OCI-LY3 (cell line): ENCODE results near the gene RHOJ.

Source experiments
- H2AFZ ChIP-seq: fragments of 200-600, 300-600 bp; shearing (Covaris generic); 2 replicates; pipeline ENCODE4 v1.6.0; 2014; ENCODE audit warnings: antibody characterized with exemption, low read depth, low read length
- H3K27ac ChIP-seq: fragments of 200-600, 300-600 bp; sonication (generic); 2 replicates; pipeline ENCODE4 v1.5.1; 2014; ENCODE audit warnings: mild to moderate bottlenecking, low read length, moderate library complexity, mixed read lengths
- H3K27me3 ChIP-seq: fragments of 200-600, 300-600 bp; sonication (generic); 2 replicates; pipeline ENCODE4 v1.6.1; 2014; ENCODE audit warnings: low read depth, low read length, mixed read lengths
- H3K36me3 ChIP-seq: fragments of 200-600, 300-600 bp; sonication (generic); replicated peaks from 2 replicates; pipeline ENCODE3; 2014; ENCODE audit warnings: low read depth, low read length, mixed read lengths
- H3K4me1 ChIP-seq: fragments of 300-600, 200-600 bp; sonication (generic); 2 replicates; pipeline ENCODE4 v1.6.1; 2014; ENCODE audit warnings: low read length, mixed read lengths
- H3K4me2 ChIP-seq: fragments of 200-600, 300-600 bp; sonication (generic); 2 replicates; pipeline ENCODE4 v1.6.1; 2014; ENCODE audit warnings: low read length, mixed read lengths
- H3K4me3 ChIP-seq: fragments of 300-600, 200-600 bp; sonication (generic); 2 replicates; pipeline ENCODE4 v1.5.1; 2014; ENCODE audit warnings: antibody characterized with exemption, mild to moderate bottlenecking, low read length, moderate library complexity
- H3K79me2 ChIP-seq: fragments of 300-600, 200-600 bp; shearing (Covaris generic); 2 replicates; pipeline ENCODE4 v1.6.1; 2014; ENCODE audit warnings: mild to moderate bottlenecking, low read length, mixed read lengths
- H3K9ac ChIP-seq: fragments of 300-600, 200-600 bp; shearing (Covaris generic); 2 replicates; pipeline ENCODE4 v1.6.0; 2014; ENCODE audit warnings: mild to moderate bottlenecking, low read length, moderate library complexity
- H3K9me3 ChIP-seq: fragments of 200-600, 300-600 bp; shearing (Covaris generic); 2 replicates; pipeline ENCODE4 v1.6.1; 2014; ENCODE audit warnings: low read length, mixed read lengths; ENCODE audit not compliant: insufficient read depth
- H4K20me1 ChIP-seq: fragments of 200-600, 300-600 bp; sonication (generic); 2 replicates; pipeline ENCODE4 v1.6.1; 2016; ENCODE audit warnings: low read length, mixed read lengths; ENCODE audit not compliant: insufficient read depth
- CTCF ChIP-seq: fragments of 200-600, 300-600 bp; sonication (generic); IDR thresholded peaks from 2 replicates; pipeline ENCODE4 v1.5.1; 2014; ENCODE audit warnings: antibody characterized with exemption, low read length, low read depth
- EZH2phosphoT487 ChIP-seq: fragments of 200-600 bp; shearing (Covaris generic); IDR thresholded peaks from 2 replicates; pipeline ENCODE4 v1.6.1; 2018; ENCODE audit warnings: antibody characterized with exemption, mixed run types, low read depth

RHOJ gene

GRCh38 chr14:63257299-63257698, 53.1 kb downstream of the RHOJ start:
- no peaks in the 10 kb centered on the region for H3K79me2 ChIP-seq
- TF ChIP-seq EZH2phosphoT487: no peak
- no peak for TF ChIP-seq CTCF
- no peaks in the 10 kb centered on the region for H3K27me3 ChIP-seq
- no peaks in the 10 kb centered on the region for H3K4me1 ChIP-seq
- no peak overlapping the region for H3K9ac ChIP-seq
- no peaks in the 10 kb centered on the region for H3K36me3 ChIP-seq
- H4K20me1 ChIP-seq: no peaks in the 10 kb centered on the region
- H3K4me3 ChIP-seq: no peak overlapping the region
- no peaks in the 10 kb centered on the region for H3K9me3 ChIP-seq
- no peak overlapping the region for H2AFZ ChIP-seq
- H3K4me2 ChIP-seq: no peak overlapping the region
- H3K27ac ChIP-seq: no peak overlapping the region

- no peak overlapping the region for H3K27ac ChIP-seq
- TF ChIP-seq EZH2phosphoT487 (no peak), CTCF (no peak)
- no peaks in the 10 kb centered on the region for H3K9me3 ChIP-seq
- no peak overlapping the region for H3K9ac ChIP-seq
- H3K4me2 ChIP-seq: no peak overlapping the region
- H3K4me3 ChIP-seq: no peak overlapping the region
- H4K20me1 ChIP-seq: no peaks in the 10 kb centered on the region
- no peak overlapping the region for H2AFZ ChIP-seq
- no peaks in the 10 kb centered on the region for H3K27me3 ChIP-seq
- H3K79me2 ChIP-seq: no peaks in the 10 kb centered on the region
- no peaks in the 10 kb centered on the region for H3K4me1 ChIP-seq
- H3K36me3 ChIP-seq: no peaks in the 10 kb centered on the region
Observed at GRCh38 chr14:63262446-63262845, 58.2 kb downstream of the RHOJ start.

- Histone ChIP-seq H2AFZ (no peak overlapping the region), H3K9ac (no peak overlapping the region), H3K9me3 (no peaks in the 10 kb centered on the region), H3K4me3 (no peak overlapping the region), H3K36me3 (no peaks in the 10 kb centered on the region), H3K27ac (no peak overlapping the region), H3K4me2 (no peak overlapping the region), H4K20me1 (no peaks in the 10 kb centered on the region), H3K4me1 (no peaks in the 10 kb centered on the region), H3K79me2 (no peaks in the 10 kb centered on the region), H3K27me3 (no peaks in the 10 kb centered on the region)
- no peak for TF ChIP-seq CTCF
- TF ChIP-seq EZH2phosphoT487: no peak
Observed at GRCh38 chr14:63266106-63266505, 61.9 kb downstream of the RHOJ start.

- Histone ChIP-seq H3K27ac (no peak overlapping the region), H3K36me3 (no peaks in the 10 kb centered on the region), H4K20me1 (no peaks in the 10 kb centered on the region), H3K4me1 (no peaks in the 10 kb centered on the region), H3K9ac (no peak overlapping the region), H3K4me2 (no peak overlapping the region), H3K27me3 (no peaks in the 10 kb centered on the region), H2AFZ (no peak overlapping the region), H3K4me3 (no peak overlapping the region), H3K9me3 (no peaks in the 10 kb centered on the region), H3K79me2 (no peaks in the 10 kb centered on the region)
- TF ChIP-seq CTCF (no peak), EZH2phosphoT487 (no peak)
Observed at GRCh38 chr14:63267171-63267570, 62.9 kb downstream of the RHOJ start.
